Astrocyte (in vitro differentiated cells and primary cell): Measurements from ENCODE around the gene PFKL.

Experiments
- EZH2 ChIP-seq: IDR thresholded peaks from 2 replicates; pipeline ENCODE4 v1.6.1; 2012; ENCODE audit warnings: mild to moderate bottlenecking, low read length, inconsistent platforms; ENCODE audit not compliant: insufficient read depth
- TF ChIP-seq, protein P1 (sequence below): IDR thresholded peaks from 2 replicates; pipeline ENCODE4 v1.5.1; 2011; ENCODE audit warnings: low read depth, mild to moderate bottlenecking, inconsistent platforms, low read length, moderate library complexity; ENCODE audit not compliant: insufficient read depth

DNA sequence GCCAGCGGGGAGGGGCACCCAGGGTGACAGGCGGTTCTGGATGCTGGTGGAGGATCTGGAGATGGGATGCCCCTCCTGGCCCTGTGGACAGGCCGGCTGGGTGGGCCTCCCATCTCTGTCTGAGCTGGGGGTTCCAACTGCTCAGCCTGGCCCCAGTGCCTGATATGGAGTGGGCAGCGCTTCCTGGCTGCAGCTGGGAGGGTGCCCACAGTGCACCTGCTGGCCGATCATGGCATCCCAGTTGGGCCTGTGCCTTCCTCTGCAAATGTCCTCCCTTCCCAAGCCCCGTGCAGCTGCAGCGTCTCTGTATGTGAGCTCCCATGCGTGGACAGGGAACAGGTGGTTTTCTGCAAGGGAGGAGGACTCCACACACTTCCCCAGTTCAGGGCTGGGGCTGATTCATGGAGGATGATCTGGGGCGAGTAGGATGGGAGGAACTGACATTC, 2.1 kb downstream of the PFKL start:
- TF ChIP-seq, protein P1, sequence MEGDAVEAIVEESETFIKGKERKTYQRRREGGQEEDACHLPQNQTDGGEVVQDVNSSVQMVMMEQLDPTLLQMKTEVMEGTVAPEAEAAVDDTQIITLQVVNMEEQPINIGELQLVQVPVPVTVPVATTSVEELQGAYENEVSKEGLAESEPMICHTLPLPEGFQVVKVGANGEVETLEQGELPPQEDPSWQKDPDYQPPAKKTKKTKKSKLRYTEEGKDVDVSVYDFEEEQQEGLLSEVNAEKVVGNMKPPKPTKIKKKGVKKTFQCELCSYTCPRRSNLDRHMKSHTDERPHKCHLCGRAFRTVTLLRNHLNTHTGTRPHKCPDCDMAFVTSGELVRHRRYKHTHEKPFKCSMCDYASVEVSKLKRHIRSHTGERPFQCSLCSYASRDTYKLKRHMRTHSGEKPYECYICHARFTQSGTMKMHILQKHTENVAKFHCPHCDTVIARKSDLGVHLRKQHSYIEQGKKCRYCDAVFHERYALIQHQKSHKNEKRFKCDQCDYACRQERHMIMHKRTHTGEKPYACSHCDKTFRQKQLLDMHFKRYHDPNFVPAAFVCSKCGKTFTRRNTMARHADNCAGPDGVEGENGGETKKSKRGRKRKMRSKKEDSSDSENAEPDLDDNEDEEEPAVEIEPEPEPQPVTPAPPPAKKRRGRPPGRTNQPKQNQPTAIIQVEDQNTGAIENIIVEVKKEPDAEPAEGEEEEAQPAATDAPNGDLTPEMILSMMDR = no peak
- TF ChIP-seq EZH2 = no peak
